Activated B cell treated with CpG ODN at 0.5 μM for 24 hours (primary cell): Measurements from ENCODE around the gene FGD3. TPM values are rescaled to one million over a fixed set of nuclear protein-coding genes. Genes with fewer than 3 reads are reported as not detected.

ENCODE experiments used
- ATAC-seq: fragments of 200-7000 bp; cut with Tn5 transposase; one replicate; pipeline ENCODE4 v1.10.0; 2021; ENCODE audit warnings: low read depth, mild to moderate bottlenecking, moderate library complexity
- CTCF ChIA-PET: fragments of 350-600 bp; sonication (Branson Sonifier 250); formaldehyde crosslinking; loops from one replicate; lab custom pipeline; 2021; ENCODE audit warnings: antibody characterized with exemption; lab: Charles Lee
- POLR2A ChIA-PET: fragments of 350-600 bp; sonication (Branson Sonifier 250); formaldehyde crosslinking; loops from one replicate; lab custom pipeline; 2021; ENCODE audit warnings: antibody characterized with exemption; lab: Charles Lee
- DNase-seq: peaks from one replicate; pipeline ENCODE4 v3.0.0; 2022
- H3K27ac Mint-ChIP-seq: one replicate; pipeline ENCODE4 v1.8.0; 2020; ENCODE audit warnings: mixed read lengths
- H3K27me3 Mint-ChIP-seq: one replicate; pipeline ENCODE4 v1.8.0; 2021; ENCODE audit warnings: mixed read lengths
- H3K36me3 Mint-ChIP-seq: one replicate; pipeline ENCODE4 v1.8.0; 2021; ENCODE audit warnings: low read depth, mixed read lengths
- H3K4me1 Mint-ChIP-seq: one replicate; pipeline ENCODE4 v1.8.0; 2021; ENCODE audit warnings: mixed read lengths
- H3K4me3 Mint-ChIP-seq: one replicate; pipeline ENCODE4 v1.8.0; 2020; ENCODE audit warnings: mild to moderate bottlenecking, mixed read lengths
- H3K9me3 Mint-ChIP-seq: one replicate; pipeline ENCODE4 v1.8.0; 2020; ENCODE audit warnings: mixed read lengths
- intact Hi-C: fragments of 100-400 bp; cut with micrococcal nuclease; formaldehyde crosslinking; loops from one replicate; pipeline ENCODE4 v1.15.1; 2024
- total RNA-seq: library from RNA; stranded (reverse); gene quantifications from 2 replicates; pipeline ENCODE4 v1.2.3, GENCODE V29; 2022
- TF ChIP-seq, protein P1 (sequence below): fragments of 200-600 bp; IDR thresholded peaks from one replicate; pipeline ENCODE4 v1.8.0; 2022; ENCODE audit warnings: antibody characterized with exemption, mild to moderate bottlenecking

FGD3 gene
- total RNA-seq, 1 donor from 2014 or later = 61.9 TPM

DNA sequence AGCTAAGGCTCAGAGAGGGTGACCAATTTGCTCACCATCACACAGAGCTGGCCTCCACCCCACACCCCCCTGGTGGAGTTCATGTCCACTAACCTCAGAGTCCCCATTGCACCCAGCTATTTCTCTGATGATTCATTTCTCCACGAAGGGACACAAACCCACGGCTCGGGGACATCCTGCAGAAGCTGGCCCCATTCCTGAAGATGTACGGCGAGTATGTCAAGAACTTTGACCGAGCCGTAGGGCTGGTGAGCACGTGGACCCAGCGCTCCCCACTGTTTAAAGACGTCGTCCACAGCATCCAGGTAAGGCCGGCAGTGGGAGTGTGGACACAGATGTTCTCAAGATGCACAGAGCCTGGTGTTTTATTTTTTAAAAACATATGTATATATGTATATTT is 58.6 kb downstream of the FGD3 start:
- POLR2A ChIA-PET = interaction anchor here (0.6 to 1.6 kb wide), 2 partner anchors 48 to 90 kb away, joined by 3 to 4 read pairs; partner anchors contain the start of gene CARD19
- ATAC-seq (no peak), DNase-seq (no peak)
- TF ChIP-seq, protein P1, sequence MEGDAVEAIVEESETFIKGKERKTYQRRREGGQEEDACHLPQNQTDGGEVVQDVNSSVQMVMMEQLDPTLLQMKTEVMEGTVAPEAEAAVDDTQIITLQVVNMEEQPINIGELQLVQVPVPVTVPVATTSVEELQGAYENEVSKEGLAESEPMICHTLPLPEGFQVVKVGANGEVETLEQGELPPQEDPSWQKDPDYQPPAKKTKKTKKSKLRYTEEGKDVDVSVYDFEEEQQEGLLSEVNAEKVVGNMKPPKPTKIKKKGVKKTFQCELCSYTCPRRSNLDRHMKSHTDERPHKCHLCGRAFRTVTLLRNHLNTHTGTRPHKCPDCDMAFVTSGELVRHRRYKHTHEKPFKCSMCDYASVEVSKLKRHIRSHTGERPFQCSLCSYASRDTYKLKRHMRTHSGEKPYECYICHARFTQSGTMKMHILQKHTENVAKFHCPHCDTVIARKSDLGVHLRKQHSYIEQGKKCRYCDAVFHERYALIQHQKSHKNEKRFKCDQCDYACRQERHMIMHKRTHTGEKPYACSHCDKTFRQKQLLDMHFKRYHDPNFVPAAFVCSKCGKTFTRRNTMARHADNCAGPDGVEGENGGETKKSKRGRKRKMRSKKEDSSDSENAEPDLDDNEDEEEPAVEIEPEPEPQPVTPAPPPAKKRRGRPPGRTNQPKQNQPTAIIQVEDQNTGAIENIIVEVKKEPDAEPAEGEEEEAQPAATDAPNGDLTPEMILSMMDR = no peak
- H3K27me3 Mint-ChIP-seq = no peaks in the 10 kb centered on the region
- H3K27ac Mint-ChIP-seq = no peak overlapping the region
- H3K9me3 Mint-ChIP-seq = no peaks in the 10 kb centered on the region
- peaks cover 16% of the 10 kb centered on the region for H3K4me1 Mint-ChIP-seq
- peaks cover 84% of the 10 kb centered on the region for H3K36me3 Mint-ChIP-seq
- intact Hi-C loops = no loop called here
- CTCF ChIA-PET = interaction anchor here (1.9 to 2.8 kb wide), 2 partner anchors 9 to 28 kb away, joined by 5 to 8 read pairs; no protein-coding TSS in a partner anchor
- H3K4me3 Mint-ChIP-seq = no peak overlapping the region

DNA sequence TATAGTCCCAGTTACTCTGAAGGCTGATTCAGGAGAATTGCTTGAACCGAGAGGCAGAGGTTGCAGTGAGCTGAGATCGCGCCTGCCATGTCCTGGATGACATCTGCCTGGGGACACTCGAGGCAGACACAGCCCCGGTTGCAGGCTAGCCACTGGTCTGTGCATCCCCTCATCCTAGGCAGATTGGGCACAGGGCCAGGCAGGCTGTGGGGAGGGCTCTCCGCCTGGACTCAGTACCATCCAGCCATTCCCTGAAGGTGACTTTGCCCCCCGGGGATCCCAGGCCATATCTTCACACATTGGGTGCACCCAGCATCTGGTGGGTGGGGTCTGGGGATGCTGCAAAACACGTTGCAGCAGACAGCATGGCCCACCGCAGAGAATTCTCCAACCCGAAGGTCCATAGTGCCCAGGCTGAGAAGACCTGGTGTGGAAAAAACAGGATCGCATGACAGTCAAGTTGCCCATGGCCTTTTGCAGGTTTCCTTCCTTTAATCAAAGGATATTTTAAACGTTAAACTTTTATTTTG is 60.3 kb downstream of the FGD3 start:
- Mint-ChIP-seq H3K36me3 (peaks cover 77% of the 10 kb centered on the region), H3K9me3 (no peaks in the 10 kb centered on the region), H3K4me3 (no peak overlapping the region), H3K27me3 (no peaks in the 10 kb centered on the region), H3K27ac (no peak overlapping the region), H3K4me1 (peaks cover 5% of the 10 kb centered on the region)
- DNase-seq = no peak
- ATAC-seq = no peak
- intact Hi-C loops = no loop called here
- TF ChIP-seq, protein P1 = no peak
- CTCF ChIA-PET = interaction anchor here (0.9 kb wide), 1 partner anchor 101 kb away, joined by 3 read pairs; no protein-coding TSS in a partner anchor
- POLR2A ChIA-PET = no interaction called here

DNA sequence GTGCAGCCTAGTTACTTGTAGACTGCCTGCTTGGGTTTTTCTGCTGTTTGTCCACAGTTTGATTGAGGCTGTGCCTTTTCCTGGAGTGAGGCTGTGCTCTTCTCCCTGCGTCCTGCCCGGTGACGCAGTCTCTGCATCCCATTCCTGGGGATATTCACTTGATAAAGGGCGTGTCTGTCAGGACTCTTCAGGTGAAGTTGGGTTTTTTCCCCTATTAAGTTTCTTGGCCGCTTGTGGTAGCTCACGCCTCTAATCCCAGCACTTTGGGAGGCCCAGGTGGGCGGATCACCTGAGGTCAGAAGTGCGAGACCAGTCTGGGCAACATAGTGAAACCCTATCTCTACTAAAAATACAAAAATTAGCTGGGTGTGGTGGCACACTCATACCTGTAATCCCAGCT is 61.1 kb downstream of the FGD3 start:
- Mint-ChIP-seq H3K9me3 (no peaks in the 10 kb centered on the region), H3K27me3 (no peaks in the 10 kb centered on the region), H3K36me3 (peaks cover 81% of the 10 kb centered on the region), H3K4me1 (peaks cover 5% of the 10 kb centered on the region), H3K27ac (no peak overlapping the region), H3K4me3 (no peak overlapping the region)
- intact Hi-C loops = no loop called here
- no peak for ATAC-seq
- TF ChIP-seq, protein P1 = no peak
- POLR2A ChIA-PET = interaction anchor here (0.7 kb wide), 1 partner anchor 57 kb away, joined by 3 read pairs; no protein-coding TSS in a partner anchor
- CTCF ChIA-PET = no interaction called here
- DNase-seq = no peak

DNA sequence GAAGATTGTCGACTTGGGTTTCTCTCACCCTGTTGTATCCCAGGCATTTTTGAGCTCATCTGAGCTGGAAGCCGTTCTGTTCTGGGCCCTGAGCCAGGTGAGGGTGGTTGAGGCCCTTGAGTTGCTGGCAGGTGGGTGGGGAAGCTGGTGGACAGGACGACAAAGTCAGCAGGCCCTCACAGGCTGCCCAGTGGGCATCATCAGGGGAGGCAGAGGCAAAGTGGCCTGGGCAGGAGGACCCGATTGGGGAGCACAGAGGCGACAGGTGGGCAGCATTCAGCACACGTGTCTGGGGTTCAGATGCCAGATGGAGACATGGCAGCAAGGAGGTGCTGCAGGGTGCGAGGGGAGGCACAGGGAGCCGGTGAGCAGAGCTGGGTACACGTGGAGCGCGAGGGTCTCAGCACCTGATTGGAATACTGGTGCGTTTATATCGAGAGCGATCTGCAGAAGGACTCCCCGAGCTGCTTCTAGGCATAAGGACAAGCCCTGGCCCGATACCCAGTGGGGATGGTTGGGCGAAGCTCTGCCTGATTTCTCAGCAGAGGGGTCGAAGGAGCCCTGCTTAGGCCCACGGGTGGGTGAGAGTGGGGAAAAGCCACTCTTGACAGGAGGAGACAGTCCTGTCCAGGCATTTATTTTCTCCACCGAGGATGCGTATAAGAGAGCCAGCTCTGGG is 62.2 kb downstream of the FGD3 start:
- H3K36me3 Mint-ChIP-seq = peaks cover 80% of the 10 kb centered on the region

DNA sequence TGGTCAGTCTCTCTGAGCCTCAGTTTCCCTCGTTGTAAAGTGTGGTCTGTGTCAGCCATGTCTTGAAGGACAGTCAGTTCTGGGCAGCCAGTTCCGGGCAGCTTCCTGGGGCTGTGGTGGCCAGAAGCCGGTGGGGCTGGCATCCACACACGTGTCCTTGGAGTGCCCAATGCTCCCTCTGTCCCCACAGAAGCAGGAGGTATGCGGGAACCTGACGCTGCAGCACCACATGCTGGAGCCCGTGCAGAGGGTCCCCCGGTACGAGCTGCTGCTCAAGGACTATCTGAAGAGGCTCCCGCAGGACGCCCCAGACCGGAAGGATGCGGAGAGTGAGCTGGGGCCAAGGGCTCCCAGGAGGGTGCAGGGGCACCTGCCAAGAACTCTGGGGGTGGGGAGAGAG is 62.7 kb downstream of the FGD3 start:
- H3K4me1 Mint-ChIP-seq = peaks cover 2% of the 10 kb centered on the region
- H3K27ac Mint-ChIP-seq = no peak overlapping the region
- TF ChIP-seq, protein P1 = no peak

More for the DNA sequence above, 62.2 kb downstream of the FGD3 start:
- TF ChIP-seq, protein P1 = no peak
- H3K27me3 Mint-ChIP-seq = no peaks in the 10 kb centered on the region
- intact Hi-C loops = no loop called here
- H3K27ac Mint-ChIP-seq = no peak overlapping the region
- no peak for ATAC-seq
- peaks cover 2% of the 10 kb centered on the region for H3K4me1 Mint-ChIP-seq
- ChIA-PET POLR2A (no interaction called here), CTCF (interaction anchor here (0.7 kb wide), 1 partner anchor 44 kb away, joined by 4 read pairs; no protein-coding TSS in a partner anchor)
- H3K4me3 Mint-ChIP-seq = no peak overlapping the region
- no peak for DNase-seq
- no peaks in the 10 kb centered on the region for H3K9me3 Mint-ChIP-seq

More for the DNA sequence above, 62.7 kb downstream of the FGD3 start:
- ATAC-seq (no peak), DNase-seq (no peak)
- ChIA-PET POLR2A (no interaction called here), CTCF (no interaction called here)
- Mint-ChIP-seq H3K36me3 (peaks cover 77% of the 10 kb centered on the region), H3K9me3 (no peaks in the 10 kb centered on the region), H3K27me3 (no peaks in the 10 kb centered on the region), H3K4me3 (no peak overlapping the region)
- intact Hi-C loops = no loop called here
